Fibroblast of pulmonary artery (primary cell): ENCODE measurements around the gene PABPN1L.

Experiments used
- DNase-seq: peaks from one replicate; pipeline ENCODE4 v3.0.0-alpha.2; 2010; ENCODE audit warnings: low read depth
- H3K4me3 ChIP-seq: replicated peaks from 2 replicates; pipeline ENCODE4 v1.5.1; 2011; ENCODE audit warnings: low read depth, mild to moderate bottlenecking, control low read depth, low read length, moderate library complexity
- CTCF ChIP-seq: IDR thresholded peaks from 2 replicates; pipeline ENCODE4 v1.5.1; 2011; ENCODE audit warnings: mild to moderate bottlenecking, control low read depth, low read length, inconsistent platforms; ENCODE audit errors: missing control alignments

The PABPN1L gene

DNA sequence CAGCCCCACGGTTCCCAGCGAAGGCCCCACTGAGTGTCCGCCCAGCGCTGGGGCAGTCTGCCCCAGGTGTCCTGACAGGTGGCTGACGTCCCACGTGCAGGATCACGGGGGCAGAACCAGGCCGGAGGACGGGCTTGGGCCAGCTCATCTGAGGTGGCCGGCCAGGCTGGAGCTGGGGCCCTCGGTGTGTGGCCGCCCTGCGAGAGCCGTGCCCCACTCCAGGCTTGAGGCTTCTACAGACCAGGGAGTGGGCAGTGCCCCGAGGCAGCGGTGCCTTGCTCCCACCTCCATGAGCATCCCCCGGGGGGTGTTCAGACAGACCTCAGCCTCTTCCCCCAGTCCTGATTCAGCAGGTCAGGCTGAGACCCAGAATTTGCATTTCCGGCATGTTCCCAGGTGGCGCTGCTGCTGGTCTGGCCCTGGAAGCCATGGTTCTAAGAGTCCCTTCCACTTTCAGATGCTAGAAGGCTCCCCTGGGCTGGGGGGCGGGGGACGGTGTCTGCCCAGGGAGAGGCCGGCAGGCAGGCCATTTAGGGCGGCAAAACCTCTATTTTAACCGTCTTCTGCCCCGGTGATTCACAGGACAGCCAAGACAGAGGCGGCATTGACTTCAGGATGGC, 35.4 kb upstream of the PABPN1L start:
- no peak overlapping the region for H3K4me3 ChIP-seq
- DNase-seq, result no peak
- TF ChIP-seq CTCF, result no peak

GRCh38 chr16:88900662-88901052, 34.2 kb upstream of the PABPN1L start:
- DNase-seq, result no peak
- no peak overlapping the region for H3K4me3 ChIP-seq
- TF ChIP-seq CTCF, result no peak

GRCh38 chr16:88899901-88900661, 33.6 kb upstream of the PABPN1L start:
- TF ChIP-seq CTCF, result no peak
- DNase-seq, result no peak
- no peak overlapping the region for H3K4me3 ChIP-seq

GRCh38 chr16:88897696-88898425, 31.4 kb upstream of the PABPN1L start:
- no peak for TF ChIP-seq CTCF

GRCh38 chr16:88896238-88897070, 30.0 kb upstream of the PABPN1L start:
- DNase-seq, result no peak
- H3K4me3 ChIP-seq, result no peak overlapping the region
- TF ChIP-seq CTCF, result no peak

More at GRCh38 chr16:88897696-88898425, 31.4 kb upstream of the PABPN1L start:
- no peak for DNase-seq
- no peak overlapping the region for H3K4me3 ChIP-seq

- TF ChIP-seq CTCF, result no peak
- H3K4me3 ChIP-seq, result no peak overlapping the region
- no peak for DNase-seq
Observed at GRCh38 chr16:88895335-88895734, 28.9 kb upstream of the PABPN1L start.
